ENCODE measurements around the gene DHRS1. TPM values are rescaled to one million over a fixed set of nuclear protein-coding genes. Genes with fewer than 3 reads are reported as not detected.

The DHRS1 gene
- total RNA-seq, 1 experiment from 2014 or later, result 41.4 TPM

GRCh38 chr14:24291446-24292117 lies 8.0 kb downstream of the DHRS1 start:
- no peaks in the 10 kb centered on the region for H3K4me1 ChIP-seq (replicated peaks; ENCODE audit: insufficient read depth)
- ChIA-PET CTCF (no interaction called here), POLR2A (ENCODE audit: unreplicated experiment) (no interaction called here)
- H2AFZ ChIP-seq, result no peak overlapping the region
- no peaks in the 10 kb centered on the region for H3F3A ChIP-seq (ENCODE audit: insufficient read depth, low read depth)
- intact Hi-C loops (cut with micrococcal nuclease; ENCODE audit: unreplicated experiment), result no loop called here
- BruUV-seq (replicated peaks), result no TSS peak
- TF ChIP-seq EZH2 (IDR thresholded peaks at IDR 0.05; ENCODE audit: low read depth) (no peak), CTCF (conservative IDR thresholded peaks at IDR 0.05) (no peak)
- no peaks in the 10 kb centered on the region for H3K9me3 ChIP-seq (ENCODE audit: insufficient read depth, low read depth)
- no peaks in the 10 kb centered on the region for H3K9me2 ChIP-seq (ENCODE audit: insufficient read depth)
- no peaks in the 10 kb centered on the region for H4K20me1 ChIP-seq (ENCODE audit: insufficient read depth)
- no peak overlapping the region for H3K4me3 ChIP-seq
- H3K27me3 ChIP-seq (ENCODE audit: insufficient read depth, low read depth), result no peaks in the 10 kb centered on the region
- H3K36me3 ChIP-seq (ENCODE audit: low read depth), result no peaks in the 10 kb centered on the region
- no peak for DNase-seq
- no peak overlapping the region for H3K4me2 ChIP-seq
- no peak overlapping the region for H3K27ac ChIP-seq
- H3K79me2 ChIP-seq (ENCODE audit: low read depth), result no peaks in the 10 kb centered on the region

- TF ChIP-seq CTCF (conservative IDR thresholded peaks at IDR 0.05), result no peak
- no peak for TF ChIP-seq EZH2 (IDR thresholded peaks at IDR 0.05; ENCODE audit: low read depth)
- Histone ChIP-seq H2AFZ (no peak overlapping the region), H4K20me1 (ENCODE audit: insufficient read depth) (no peaks in the 10 kb centered on the region), H3K4me1 (replicated peaks; ENCODE audit: insufficient read depth) (no peaks in the 10 kb centered on the region), H3F3A (ENCODE audit: insufficient read depth, low read depth) (no peaks in the 10 kb centered on the region), H3K27me3 (ENCODE audit: insufficient read depth, low read depth) (no peaks in the 10 kb centered on the region), H3K36me3 (ENCODE audit: low read depth) (no peaks in the 10 kb centered on the region), H3K27ac (no peak overlapping the region), H3K9me2 (ENCODE audit: insufficient read depth) (no peaks in the 10 kb centered on the region), H3K9me3 (ENCODE audit: insufficient read depth, low read depth) (no peaks in the 10 kb centered on the region), H3K4me2 (no peak overlapping the region), H3K4me3 (no peak overlapping the region), H3K79me2 (ENCODE audit: low read depth) (no peaks in the 10 kb centered on the region)
- DNase-seq, result no peak
- intact Hi-C loops (cut with micrococcal nuclease; ENCODE audit: unreplicated experiment), result no loop called here
- no TSS peak for BruUV-seq (replicated peaks)
- CTCF ChIA-PET, result no interaction called here
- POLR2A ChIA-PET (ENCODE audit: unreplicated experiment), result interaction anchor here (0.7 kb wide), 1 partner anchor 10 kb away, joined by 9 read pairs; no protein-coding TSS in a partner anchor
These were observed 8.8 kb downstream of the DHRS1 start for GRCh38 chr14:24290746-24291145.

- CTCF ChIA-PET, result no interaction called here
These were observed 9.8 kb downstream of the DHRS1 start for GRCh38 chr14:24289649-24290280.

More at GRCh38 chr14:24289649-24290280, 9.8 kb downstream of the DHRS1 start:
- intact Hi-C loops (cut with micrococcal nuclease; ENCODE audit: unreplicated experiment), result no loop called here
- H4K20me1 ChIP-seq (ENCODE audit: insufficient read depth), result no peaks in the 10 kb centered on the region
- H3K9me3 ChIP-seq (ENCODE audit: insufficient read depth, low read depth), result no peaks in the 10 kb centered on the region
- no peak overlapping the region for H2AFZ ChIP-seq
- H3K27me3 ChIP-seq (ENCODE audit: insufficient read depth, low read depth), result no peaks in the 10 kb centered on the region
- H3K79me2 ChIP-seq (ENCODE audit: low read depth), result no peaks in the 10 kb centered on the region
- no peak overlapping the region for H3K4me2 ChIP-seq
- POLR2A ChIA-PET (ENCODE audit: unreplicated experiment), result interaction anchor here (0.7 kb wide), 1 partner anchor 9 kb away, joined by 9 read pairs; no protein-coding TSS in a partner anchor
- BruUV-seq (replicated peaks), result no TSS peak
- TF ChIP-seq EZH2 (IDR thresholded peaks at IDR 0.05; ENCODE audit: low read depth) (no peak), CTCF (conservative IDR thresholded peaks at IDR 0.05) (no peak)
- H3F3A ChIP-seq (ENCODE audit: insufficient read depth, low read depth), result no peaks in the 10 kb centered on the region
- no peaks in the 10 kb centered on the region for H3K4me1 ChIP-seq (replicated peaks; ENCODE audit: insufficient read depth)
- no peak overlapping the region for H3K4me3 ChIP-seq
- H3K9me2 ChIP-seq (ENCODE audit: insufficient read depth), result no peaks in the 10 kb centered on the region
- no peak overlapping the region for H3K27ac ChIP-seq
- H3K36me3 ChIP-seq (ENCODE audit: low read depth), result no peaks in the 10 kb centered on the region
- DNase-seq, result no peak

Data from PC-9 (cell line).